Measurements from ENCODE around the gene LPO.

GRCh38 chr17:58316260-58316960, 78.0 kb downstream of the LPO start:
- TF ChIP-seq CTCF (IDR thresholded peaks at IDR 0.05; ENCODE audit: low read depth, low read length) (no peak), EZH2phosphoT487 (IDR thresholded peaks at IDR 0.05; ENCODE audit: low read depth) (no peak)
